Activated CD8-positive, alpha-beta memory T cell treated with anti-CD3 and anti-CD28 coated beads for 1 hour (primary cell): Measurements from ENCODE around the gene PLD4.
A peak's percentile ranks its signal among the peaks of the same experiment; 100 is the strongest.

ENCODE experiments used
- DNase-seq, 2 donors: peaks; one replicate each; pipeline ENCODE4 v3.0.0-alpha.2; 2020; ENCODE audit warnings: low read depth in 1 of 2; ENCODE audit errors: extremely low read depth in 1 of 2

The PLD4 gene

GRCh38 chr14:104927432-104927816 is 2.7 kb downstream of the PLD4 start:
- no peak for DNase-seq

GRCh38 chr14:104927901-104928300 is 3.2 kb downstream of the PLD4 start:
- no peak for DNase-seq

- DNase-seq = no peak
These were observed 3.9 kb downstream of the PLD4 start for GRCh38 chr14:104928391-104929133.

- no peak for DNase-seq
These were observed 4.9 kb downstream of the PLD4 start for GRCh38 chr14:104929268-104930230.

- no peak for DNase-seq
These were observed 6.0 kb downstream of the PLD4 start for GRCh38 chr14:104930526-104931303.

GRCh38 chr14:104931304-104931770 is 6.7 kb downstream of the PLD4 start:
- no peak for DNase-seq

- no peak for DNase-seq
These were observed 7.3 kb downstream of the PLD4 start for GRCh38 chr14:104931771-104932675.

- DNase-seq = peak; percentile 68 to 76
These were observed 8.3 kb downstream of the PLD4 start for GRCh38 chr14:104932676-104933631.

GRCh38 chr14:104933746-104934733 is 9.4 kb downstream of the PLD4 start:
- DNase-seq = no peak

GRCh38 chr14:104935026-104935650 is 10.5 kb downstream of the PLD4 start:
- DNase-seq = no peak

GRCh38 chr14:104935955-104936354 is 11.3 kb downstream of the PLD4 start:
- no peak for DNase-seq

GRCh38 chr14:104936361-104937155 is 11.9 kb downstream of the PLD4 start:
- no peak for DNase-seq

GRCh38 chr14:104937161-104937560 is 12.5 kb downstream of the PLD4 start:
- no peak for DNase-seq

- no peak for DNase-seq
These were observed 13.2 kb downstream of the PLD4 start for GRCh38 chr14:104937694-104938365.

GRCh38 chr14:104938436-104938835 is 13.8 kb downstream of the PLD4 start:
- no peak for DNase-seq

GRCh38 chr14:104938960-104939359 is 14.3 kb downstream of the PLD4 start:
- DNase-seq = no peak
